Stimulated activated CD4-positive, alpha-beta T cell treated with anti-CD3 and anti-CD28 coated beads, Interleukin-15, amount 100 ng/mL, for 24 hours (primary cell): ENCODE results near the gene PCBP4.
A peak's percentile ranks its signal among the peaks of the same experiment; 100 is the strongest.

ENCODE experiments used
- DNase-seq: peaks from one replicate; pipeline ENCODE4 v3.0.0-alpha.2; 2020

PCBP4 gene

GRCh38 chr3:51970606-51971300, 3.5 kb upstream of the PCBP4 start:
- DNase-seq = no peak

GRCh38 chr3:51969841-51970240, 2.6 kb upstream of the PCBP4 start:
- no peak for DNase-seq

GRCh38 chr3:51968883-51969678, 1.8 kb upstream of the PCBP4 start:
- DNase-seq = no peak

GRCh38 chr3:51968170-51968775, 1.0 kb upstream of the PCBP4 start:
- DNase-seq = no peak

- no peak for DNase-seq
Observed at GRCh38 chr3:51966922-51967383, 301 bp downstream of the PCBP4 start.

- DNase-seq = no peak
Observed at GRCh38 chr3:51966486-51966885, 768 bp downstream of the PCBP4 start.

GRCh38 chr3:51966016-51966415, 1.2 kb downstream of the PCBP4 start:
- no peak for DNase-seq

GRCh38 chr3:51964521-51964920, 2.7 kb downstream of the PCBP4 start:
- no peak for DNase-seq

GRCh38 chr3:51963951-51964451, 3.3 kb downstream of the PCBP4 start:
- DNase-seq = no peak

- DNase-seq = no peak
Observed at GRCh38 chr3:51962854-51963530, 4.3 kb downstream of the PCBP4 start.

- no peak for DNase-seq
Observed at GRCh38 chr3:51961602-51962569, 5.4 kb downstream of the PCBP4 start.

GRCh38 chr3:51961011-51961410, 6.2 kb downstream of the PCBP4 start:
- no peak for DNase-seq

GRCh38 chr3:51960386-51960785, 6.9 kb downstream of the PCBP4 start:
- DNase-seq = no peak

- DNase-seq = no peak
Observed at GRCh38 chr3:51959651-51960050, 7.6 kb downstream of the PCBP4 start.

GRCh38 chr3:51958603-51959521, 8.4 kb downstream of the PCBP4 start:
- no peak for DNase-seq

- DNase-seq = no peak
Observed at GRCh38 chr3:51957520-51958205, 9.6 kb downstream of the PCBP4 start.

GRCh38 chr3:51955893-51956770, 11.1 kb downstream of the PCBP4 start:
- DNase-seq = peak; percentile 58

- DNase-seq = no peak
Observed at GRCh38 chr3:51955175-51955892, 11.9 kb downstream of the PCBP4 start, which contains the start of gene GPR62. Gene GPR62 (plus strand): TSS chr3:51955381. CDS start chr3:51955653, 272 bp downstream.
